Spleen (tissue), 11 donors: ENCODE results near the gene TTC28. TPM values are rescaled to one million over a fixed set of nuclear protein-coding genes. Genes with fewer than 3 reads are reported as not detected.
"Not testable (repeated sequence)": the region's sequence is repeated elsewhere in the genome, so short reads cannot be mapped to it uniquely, and the experiment has no call there.

ENCODE experiments used
- DNase-seq: peaks from one replicate; pipeline ENCODE4 v3.0.0-alpha.2; 2020
- H3K27ac ChIP-seq, 8 donors: fragments of 200-600 bp; sonication (generic) in 7 of 8; 1 replicate in 4 of 8; 2 replicates in 4 of 8; pipeline versions ENCODE4 v1.5.0 to v1.8.0; 2016 to 2021; ENCODE audit warnings: inconsistent platforms in 4 of 8, mild to moderate bottlenecking in 4 of 8, moderate library complexity in 1 of 8
- H3K27me3 ChIP-seq, 7 donors: fragments of 200-600 bp; sonication (generic) in 6 of 7; replicated peaks in 1 of 7; 1 replicate in 4 of 7; 2 replicates in 3 of 7; pipeline versions ENCODE4 v1.5.0 to v1.8.0; 2016 to 2021; ENCODE audit warnings: inconsistent platforms in 3 of 7, mild to moderate bottlenecking in 1 of 7
- H3K36me3 ChIP-seq, 6 donors: fragments of 200-600 bp; sonication (generic) in 5 of 6; 1 replicate in 4 of 6; 2 replicates in 2 of 6; pipeline versions ENCODE4 v1.5.0 to v1.8.0; 2016 to 2021; ENCODE audit warnings: inconsistent platforms in 2 of 6
- H3K4me1 ChIP-seq, 6 donors: fragments of 200-600 bp; sonication (generic) in 5 of 6; 1 replicate in 3 of 6; 2 replicates in 3 of 6; pipeline versions ENCODE4 v1.5.0 to v1.8.0; 2016 to 2021; ENCODE audit warnings: inconsistent platforms in 3 of 6
- H3K4me3 ChIP-seq, 8 donors: fragments of 200-600 bp; sonication (generic) in 7 of 8; 1 replicate in 4 of 8; 2 replicates in 4 of 8; pipeline versions ENCODE4 v1.5.0 to v1.8.0; 2016 to 2021; ENCODE audit warnings: inconsistent platforms in 4 of 8, mild to moderate bottlenecking in 4 of 8, moderate library complexity in 2 of 8
- H3K9me3 ChIP-seq, 8 donors: fragments of 200-600 bp; sonication (generic) in 7 of 8; 1 replicate in 4 of 8; 2 replicates in 4 of 8; pipeline versions ENCODE4 v1.5.0 to v1.8.0; 2016 to 2021; ENCODE audit warnings: inconsistent platforms in 4 of 8
- CTCF ChIP-seq, 11 experiments: fragments of 200-600 bp in 7 of 11; fragments of 450-650 bp in 4 of 11; sonication (generic) in 4 of 11; IDR thresholded peaks in 8 of 11; conservative IDR thresholded peaks in 3 of 11; 1 replicate in 7 of 11; 2 replicates in 4 of 11; pipeline versions ENCODE4 v1.4.0 to v1.8.0; 2016 to 2021; ENCODE audit warnings: antibody characterized with exemption in 11 of 11, inconsistent platforms in 4 of 11, mild to moderate bottlenecking in 1 of 11
- POLR2A ChIP-seq, 3 donors: fragments of 450-650 bp; IDR thresholded peaks; one replicate each; pipeline ENCODE4 v1.5.1; 2017; ENCODE audit warnings: antibody characterized with exemption in 3 of 3, mild to moderate bottlenecking in 1 of 3
- POLR2AphosphoS5 ChIP-seq, 3 donors: sonication (generic); formaldehyde crosslinking; IDR thresholded peaks; one replicate each; pipeline ENCODE4 v1.5.1; 2017; ENCODE audit warnings: antibody characterized with exemption in 3 of 3
- WGBS, 5 donors: extraction: QIAGEN DNeasy Blood & Tissue Kit in 3 of 5; methylation state at CpG; one replicate each; pipeline versions ENCODE4 v1.1.5 to v1.1.7; 2013 to 2018; 5-methylcytosine and 5-hydroxymethylcytosine counted together
- intact Hi-C: fragments of 100-400 bp; cut with DNase I; formaldehyde crosslinking; loops from one replicate; pipeline ENCODE4 v1.15.0; 2023; ENCODE audit warnings: low total_unique reads
- polyA plus RNA-seq, 3 donors: library from polyadenylated mRNA; stranded (reverse); fragments of 200-250 nt; gene quantifications; one replicate each; pipeline ENCODE4 v1.2.1, GENCODE V29; 2013
- total RNA-seq, 7 donors: library from RNA; depleted of rRNA in 3 of 7; stranded (reverse); fragments of >200 nt in 3 of 7; fragmentation: NEBNext Ultra II Directional in 4 of 7; extraction: Animal tissue kit (Norgen Biotek cat#: 25700) in 4 of 7; gene quantifications; one replicate each; pipeline versions ENCODE4 v1.1.0 to v1.2.1, GENCODE V29; 2016 to 2021
- donor health status: healthy with polysubstance abuse.
- donor health status: DM: no; HTN: no; CAD: no; lungs with moderate emphysema.
- donor health status: DM: no; HTN: no; CAD: no.
- donor health status: Bipolar disorder and iron deficiency.
- donor health status: healthy.
- donor health status: DM: no; HTN: no; CAD: no.
- donor health status: DM: yes; HTN: yes; CAD: no.

Gene TTC28
- total and polyA plus RNA-seq, 10 donors: 0.62 to 69.0 (median 33.5) TPM

GRCh38 chr22:28557184-28557583 is 122.5 kb downstream of the TTC28 start:
- no peaks in the 10 kb centered on the region for H3K36me3 ChIP-seq
- no peaks in the 10 kb centered on the region for H3K27me3 ChIP-seq
- H3K27ac ChIP-seq: no peak overlapping the region
- intact Hi-C loops: no loop called here
- H3K4me3 ChIP-seq: no peak overlapping the region
- 93 to 98% (median 97%) methylated on average over 1 of the region's 1 CpG for WGBS, 5 donors
- H3K4me1 ChIP-seq: no peaks in the 10 kb centered on the region
- TF ChIP-seq POLR2AphosphoS5 (IDR thresholded peaks at IDR 0.05) (no peak), POLR2A (IDR thresholded peaks at IDR 0.05) (no peak), CTCF (IDR thresholded peaks at IDR 0.05 in 8 of 11, conservative IDR thresholded peaks at IDR 0.05 in 3 of 11) (no peak)
- no peak for DNase-seq
- H3K9me3 ChIP-seq: peaks cover 0 to 4% (median 0%) of the 10 kb centered on the region in 8 donors

GRCh38 chr22:28553108-28553866 is 126.4 kb downstream of the TTC28 start:
- H3K4me1 ChIP-seq, intact Hi-C loops, H3K9me3 ChIP-seq, H3K27me3 ChIP-seq, H3K4me3 ChIP-seq, H3K27ac ChIP-seq, DNase-seq, H3K36me3 ChIP-seq: not testable (repeated sequence)
- 95 to 98% (median 95%) methylated on average over 8 to 51 of the region's 51 CpGs for WGBS, 5 donors

GRCh38 chr22:28548406-28548805 is 131.2 kb downstream of the TTC28 start:
- H3K27me3 ChIP-seq: no peaks in the 10 kb centered on the region
- no peak overlapping the region for H3K4me3 ChIP-seq
- no peaks in the 10 kb centered on the region for H3K4me1 ChIP-seq
- TF ChIP-seq CTCF (IDR thresholded peaks at IDR 0.05 in 8 of 11, conservative IDR thresholded peaks at IDR 0.05 in 3 of 11) (no peak), POLR2A (IDR thresholded peaks at IDR 0.05) (no peak), POLR2AphosphoS5 (IDR thresholded peaks at IDR 0.05) (no peak)
- no peaks in the 10 kb centered on the region for H3K9me3 ChIP-seq
- no peaks in the 10 kb centered on the region for H3K36me3 ChIP-seq
- intact Hi-C loops: no loop called here
- WGBS, 5 donors: 93 to 97% (median 96%) methylated on average over 2 of the region's 2 CpGs
- H3K27ac ChIP-seq: no peak overlapping the region
- DNase-seq: no peak

GRCh38 chr22:28547132-28547842 is 132.4 kb downstream of the TTC28 start:
- peaks cover 0 to 9% (median 5%) of the 10 kb centered on the region in 8 donors for H3K9me3 ChIP-seq
- intact Hi-C loops: no loop called here
- no peaks in the 10 kb centered on the region for H3K36me3 ChIP-seq
- TF ChIP-seq POLR2AphosphoS5 (IDR thresholded peaks at IDR 0.05): no peak
- TF ChIP-seq POLR2A (IDR thresholded peaks at IDR 0.05): no peak
- no peak overlapping the region for H3K27ac ChIP-seq
- 72 to 84% (median 76%) methylated on average over 4 of the region's 4 CpGs for WGBS, 5 donors
- no peaks in the 10 kb centered on the region for H3K4me1 ChIP-seq
- DNase-seq: no peak
- no peaks in the 10 kb centered on the region for H3K27me3 ChIP-seq
- H3K4me3 ChIP-seq: no peak overlapping the region

GRCh38 chr22:28544431-28544868 is 135.2 kb downstream of the TTC28 start:
- 71 to 83% (median 76%) methylated on average over 2 of the region's 2 CpGs for WGBS, 5 donors
- intact Hi-C loops: no loop called here
- TF ChIP-seq CTCF (IDR thresholded peaks at IDR 0.05 in 8 of 11, conservative IDR thresholded peaks at IDR 0.05 in 3 of 11): no peak
- no peak for TF ChIP-seq POLR2AphosphoS5 (IDR thresholded peaks at IDR 0.05)
- no peak for TF ChIP-seq POLR2A (IDR thresholded peaks at IDR 0.05)
- no peak for DNase-seq
- Histone ChIP-seq H3K4me3 (no peak overlapping the region), H3K27me3 (no peaks in the 10 kb centered on the region), H3K27ac (no peak overlapping the region), H3K9me3 (peaks cover 0 to 15% (median 5%) of the 10 kb centered on the region in 8 donors), H3K36me3 (no peaks in the 10 kb centered on the region), H3K4me1 (no peaks in the 10 kb centered on the region)
